Dedifferentiated amniotic fluid mesenchymal stem cell (primary cell): ENCODE measurements around the gene LSR.

Experiments used
- DNase-seq: peaks from one replicate; pipeline ENCODE4 v3.0.0-alpha.2; 2016; ENCODE audit errors: extremely low spot score

Gene LSR

DNA sequence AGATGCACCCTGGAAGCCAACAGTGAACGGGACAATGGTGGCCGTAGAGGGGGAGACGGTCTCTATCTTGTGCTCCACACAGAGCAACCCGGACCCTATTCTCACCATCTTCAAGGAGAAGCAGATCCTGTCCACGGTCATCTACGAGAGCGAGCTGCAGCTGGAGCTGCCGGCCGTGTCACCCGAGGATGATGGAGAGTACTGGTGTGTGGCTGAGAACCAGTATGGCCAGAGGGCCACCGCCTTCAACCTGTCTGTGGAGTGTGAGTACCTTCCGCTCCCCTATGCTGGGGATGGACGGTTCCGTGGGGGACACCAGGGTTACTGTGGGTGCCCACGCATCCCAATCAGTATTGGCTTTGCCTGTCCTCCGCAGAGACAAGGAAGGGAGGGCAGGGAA, 53.6 kb downstream of the LSR start:
- DNase-seq = no peak

DNA sequence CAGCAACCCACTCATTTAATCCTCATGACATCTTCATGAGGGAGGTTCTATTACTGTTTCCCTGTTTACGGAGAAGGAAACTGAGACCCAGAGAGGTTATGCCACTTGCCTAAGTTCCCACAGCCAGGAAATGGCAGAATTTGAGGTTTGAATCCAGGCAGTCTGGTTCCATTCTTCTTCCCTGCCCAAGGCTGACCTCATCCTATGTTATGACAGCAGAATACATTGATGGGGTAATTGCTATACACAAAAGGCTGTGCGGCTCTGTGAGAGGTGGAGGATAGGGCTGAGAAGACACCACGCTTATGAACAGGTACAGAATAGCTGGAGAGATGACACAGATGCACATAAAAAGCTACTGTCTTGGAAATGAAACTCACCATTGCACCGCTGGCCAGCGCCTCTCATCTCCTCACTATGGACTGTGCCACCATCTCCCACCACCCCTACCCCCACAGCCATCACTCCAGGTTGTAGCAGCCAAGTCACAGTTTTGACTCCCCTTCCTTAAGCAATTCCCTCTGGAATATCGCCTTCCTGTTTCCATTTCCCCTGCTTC, 54.6 kb downstream of the LSR start:
- DNase-seq = no peak

DNA sequence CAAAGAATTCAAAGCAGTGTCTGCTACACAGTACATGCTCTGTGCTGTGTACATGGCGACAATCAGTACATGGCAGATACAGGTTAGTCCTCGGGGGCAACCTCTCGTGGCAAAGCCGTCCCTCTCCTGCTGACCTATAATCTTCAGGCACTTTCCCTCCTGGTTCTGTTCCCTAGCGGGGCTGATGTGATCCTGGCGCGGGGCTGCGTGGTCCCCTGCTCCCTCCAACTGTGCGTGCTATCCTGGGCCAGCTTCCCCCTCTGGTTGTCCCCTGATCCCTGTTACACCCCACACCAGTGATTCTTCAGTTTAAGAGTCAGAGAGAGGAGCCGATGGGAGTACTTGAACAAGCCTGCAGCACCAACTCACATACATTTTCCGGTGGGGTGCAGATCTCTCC, 55.2 kb downstream of the LSR start:
- DNase-seq = no peak

DNA sequence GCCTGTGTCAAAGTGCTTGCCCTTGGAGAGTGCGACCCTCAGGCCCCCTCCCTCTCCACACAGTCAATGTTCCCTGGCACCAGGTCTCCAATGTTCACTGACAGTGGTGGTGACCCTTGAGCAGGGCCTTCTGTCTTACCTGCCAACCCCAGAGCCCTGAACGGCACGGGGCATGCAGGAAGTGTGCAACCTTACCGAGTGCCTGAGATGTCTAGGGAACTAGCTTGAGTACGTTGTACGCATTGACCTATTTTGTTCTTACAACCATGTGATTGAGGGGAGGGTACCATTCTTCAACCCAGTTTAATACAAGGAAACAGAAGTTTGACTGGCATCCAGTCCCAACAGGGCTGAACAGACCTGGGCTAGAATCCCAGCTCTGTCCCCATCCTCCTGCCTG, 56.4 kb downstream of the LSR start:
- DNase-seq = no peak

DNA sequence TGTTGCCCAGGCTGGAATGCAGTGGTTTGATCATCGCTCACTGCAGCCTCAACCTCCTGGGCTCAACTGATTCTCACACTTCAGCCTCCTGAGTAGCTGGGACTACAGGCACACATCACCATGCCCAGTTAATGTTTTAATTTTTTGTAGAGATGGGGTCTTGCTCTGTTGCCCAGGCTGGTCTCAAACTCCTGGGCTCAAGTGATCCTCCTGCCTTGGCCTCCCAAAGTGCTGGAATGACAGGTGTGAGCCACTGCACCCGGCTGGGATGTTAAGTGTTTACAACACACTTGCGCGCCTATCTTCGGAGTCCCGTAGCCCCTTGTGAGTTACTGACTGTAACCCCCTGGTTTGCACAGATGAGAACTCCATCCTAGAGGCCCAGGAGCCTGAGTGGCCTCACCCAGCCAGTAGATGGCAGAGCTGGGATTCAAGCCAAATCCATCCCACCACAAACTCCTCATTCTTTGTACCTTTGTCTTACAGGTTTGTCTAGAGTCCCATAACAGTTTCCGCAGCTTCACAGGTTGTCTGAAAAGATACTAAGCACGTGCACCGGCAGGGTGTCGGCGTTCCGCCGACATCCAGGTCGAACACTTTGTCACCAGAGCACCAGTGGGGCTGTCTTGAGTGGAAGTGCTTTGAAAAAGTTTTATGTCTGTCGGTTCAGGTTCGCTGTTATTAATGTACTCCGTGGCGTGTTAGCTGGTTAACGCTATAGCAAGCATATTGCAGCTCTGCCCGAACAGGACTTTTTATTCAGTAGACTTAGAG, 57.9 kb downstream of the LSR start:
- no peak for DNase-seq

DNA sequence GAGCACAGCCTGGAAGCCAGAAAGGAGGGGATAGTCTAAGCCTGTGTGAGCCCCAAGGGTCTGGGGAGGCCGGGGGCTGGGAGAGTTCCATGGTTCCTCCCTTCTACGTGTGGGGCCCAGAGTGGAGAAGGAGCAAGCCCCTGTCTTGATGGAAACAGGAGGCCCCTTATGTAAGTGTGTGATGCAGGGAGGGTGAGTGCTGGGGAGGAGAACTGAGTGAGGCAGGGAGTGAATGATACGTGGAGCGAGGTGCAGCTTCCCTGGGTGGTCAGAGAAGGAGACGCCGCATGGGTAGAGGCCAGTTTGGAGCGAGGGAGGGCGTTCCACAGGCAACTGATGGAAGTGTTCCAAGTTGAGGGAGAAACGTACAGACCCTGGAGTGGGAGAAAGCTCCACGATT, 59.1 kb downstream of the LSR start:
- no peak for DNase-seq

DNA sequence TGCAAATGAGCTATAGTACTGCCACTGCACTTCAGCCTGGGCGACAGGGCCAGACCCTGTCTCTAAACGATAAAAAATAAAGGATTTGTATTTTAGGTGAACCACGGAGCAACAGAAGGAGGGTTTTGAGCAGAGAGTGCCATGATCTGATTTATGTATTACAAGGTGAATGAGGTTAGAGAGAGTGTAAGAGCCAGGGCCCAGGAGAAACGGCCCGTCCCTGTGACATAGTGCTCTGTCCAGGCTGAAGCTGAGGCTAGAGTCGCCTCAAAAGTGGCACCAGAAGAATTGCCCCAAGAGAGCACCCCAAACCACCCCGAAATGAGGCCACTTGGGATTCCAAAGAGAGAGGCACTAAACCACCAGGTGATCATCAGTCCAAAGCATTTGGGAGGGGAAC, 60.1 kb downstream of the LSR start:
- no peak for DNase-seq

DNA sequence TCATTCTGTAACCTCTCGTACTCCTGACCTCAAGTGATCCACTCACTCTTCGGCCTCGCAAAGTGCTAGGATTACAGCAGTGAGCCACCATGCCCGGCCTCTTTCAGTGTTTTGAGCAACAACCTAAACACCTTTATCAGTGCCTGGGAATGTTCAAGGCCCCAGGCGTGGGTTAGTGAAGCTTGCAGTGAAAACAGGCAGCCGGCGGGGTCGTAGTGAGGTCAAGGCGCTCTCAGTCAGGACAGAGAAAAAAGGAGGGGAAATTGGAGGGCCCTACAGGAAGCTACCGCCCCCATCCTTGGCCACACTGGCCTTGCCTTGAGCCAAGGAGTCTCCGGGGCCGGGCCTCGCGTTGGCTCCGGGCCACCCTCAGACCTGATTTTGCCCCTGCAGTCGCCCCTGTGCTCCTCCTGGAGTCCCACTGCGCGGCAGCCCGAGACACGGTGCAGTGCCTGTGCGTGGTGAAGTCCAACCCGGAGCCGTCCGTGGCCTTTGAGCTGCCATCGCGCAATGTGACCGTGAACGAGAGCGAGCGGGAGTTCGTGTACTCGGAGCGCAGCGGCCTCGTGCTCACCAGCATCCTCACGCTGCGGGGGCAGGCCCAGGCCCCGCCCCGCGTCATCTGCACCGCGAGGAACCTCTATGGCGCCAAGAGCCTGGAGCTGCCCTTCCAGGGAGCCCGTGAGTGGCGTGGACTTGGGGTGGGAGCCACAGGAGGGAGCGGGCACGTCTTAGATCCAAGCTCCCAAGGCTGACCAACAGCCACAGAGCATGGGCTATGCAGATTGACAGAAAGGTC, 60.9 kb downstream of the LSR start:
- DNase-seq = no peak

DNA sequence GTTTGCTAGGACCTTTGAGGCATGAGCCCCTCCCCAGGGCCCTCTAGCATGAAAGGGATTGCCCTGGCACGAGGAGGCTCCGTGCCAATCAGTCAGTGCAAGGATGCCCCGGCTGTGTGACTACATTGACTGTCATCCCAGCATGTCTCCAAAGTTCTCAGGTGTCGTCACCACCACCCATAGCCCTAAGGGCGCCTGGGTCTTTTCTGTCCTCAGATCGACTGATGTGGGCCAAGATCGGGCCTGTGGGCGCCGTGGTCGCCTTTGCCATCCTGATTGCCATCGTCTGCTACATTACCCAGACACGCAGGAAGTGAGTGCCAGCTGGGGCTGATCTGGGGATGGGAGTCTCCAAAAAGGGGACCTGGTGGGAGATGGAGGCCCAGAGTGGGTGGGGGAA, 61.5 kb downstream of the LSR start:
- DNase-seq = no peak

DNA sequence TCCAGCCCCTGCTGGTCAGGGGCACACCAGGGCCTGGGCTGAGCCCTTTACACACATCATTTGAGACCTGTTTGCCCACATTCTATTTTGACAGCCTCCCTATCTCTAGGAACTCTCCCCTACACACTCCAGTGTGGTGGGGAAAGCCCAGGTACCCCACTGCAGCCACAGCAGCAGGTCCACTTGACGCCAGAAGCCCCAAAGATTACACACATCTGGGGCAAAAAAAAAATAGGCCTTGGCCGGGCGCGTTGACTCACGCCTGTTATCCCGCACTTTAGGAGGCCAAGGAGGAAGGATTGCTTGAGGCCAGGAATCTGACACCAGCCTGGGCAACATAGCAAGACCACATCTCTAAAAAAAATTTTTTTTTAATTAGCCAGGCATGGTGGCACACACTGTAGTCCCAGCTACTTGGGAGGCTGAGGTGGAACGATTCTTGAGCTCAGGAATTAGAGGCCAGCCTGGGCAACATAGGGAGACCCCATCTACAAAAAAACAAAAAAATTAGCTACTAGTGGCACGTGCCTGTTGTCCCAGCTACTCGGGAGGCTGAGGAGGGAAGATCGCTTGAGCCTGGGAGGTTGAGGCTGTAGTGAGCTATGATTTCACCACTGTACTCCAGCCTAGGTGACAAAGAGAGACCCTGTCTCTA, 62.1 kb downstream of the LSR start:
- DNase-seq = no peak

DNA sequence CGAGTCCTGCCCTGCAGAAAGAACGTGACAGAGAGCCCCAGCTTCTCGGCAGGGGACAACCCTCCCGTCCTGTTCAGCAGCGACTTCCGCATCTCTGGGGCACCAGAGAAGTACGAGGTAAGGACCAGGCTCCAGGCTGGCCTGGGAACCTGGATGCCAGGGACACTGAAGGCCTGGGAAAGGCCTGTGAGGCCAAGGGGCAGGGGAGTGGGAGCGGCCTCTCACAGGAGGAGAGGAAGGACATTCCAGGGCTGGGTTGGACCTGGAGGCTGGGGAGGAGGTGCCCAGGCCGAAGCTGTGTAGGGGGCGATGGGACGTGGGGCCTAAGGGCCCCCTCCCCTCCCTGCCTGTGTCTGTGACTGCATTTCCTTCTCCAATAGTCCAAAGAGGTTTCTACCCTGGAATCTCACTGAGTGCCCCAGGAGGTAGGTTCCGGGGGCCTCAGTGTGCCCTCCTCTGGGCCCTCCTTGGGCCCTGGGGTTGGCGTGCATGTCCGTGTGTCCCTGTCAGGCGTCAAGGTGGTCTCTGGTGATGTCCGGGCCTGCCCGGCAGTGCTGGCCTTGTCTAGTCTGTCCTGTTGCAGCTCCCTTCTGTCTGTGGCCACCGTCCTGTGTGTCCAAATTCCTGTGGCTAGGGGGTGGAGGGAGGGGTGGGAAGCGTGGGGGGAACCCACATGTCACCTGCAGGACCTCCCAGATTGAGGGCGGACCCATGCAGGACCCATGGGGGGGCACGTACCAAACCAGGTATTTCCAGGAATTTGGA, 63.3 kb downstream of the LSR start:
- no peak for DNase-seq

DNA sequence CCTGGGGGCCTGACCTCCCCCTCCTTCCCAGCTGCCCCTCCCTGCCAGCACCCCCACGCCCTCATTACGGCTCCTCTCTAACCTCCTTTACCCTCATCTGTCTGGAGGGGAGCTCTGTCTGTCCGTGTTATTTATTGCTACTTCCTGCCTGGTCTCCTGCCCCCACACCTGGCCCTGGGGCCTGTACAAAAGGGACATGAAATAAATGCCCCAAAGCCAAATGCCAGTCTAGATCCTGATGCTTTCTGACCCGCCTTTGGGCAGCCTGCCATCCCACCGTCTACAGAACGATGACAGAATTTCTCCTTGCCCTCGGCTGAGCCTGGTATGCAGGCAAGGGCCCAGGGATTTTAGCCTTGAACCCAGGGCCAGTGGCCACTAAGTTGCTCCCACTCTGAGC, 64.8 kb downstream of the LSR start:
- DNase-seq = no peak

DNA sequence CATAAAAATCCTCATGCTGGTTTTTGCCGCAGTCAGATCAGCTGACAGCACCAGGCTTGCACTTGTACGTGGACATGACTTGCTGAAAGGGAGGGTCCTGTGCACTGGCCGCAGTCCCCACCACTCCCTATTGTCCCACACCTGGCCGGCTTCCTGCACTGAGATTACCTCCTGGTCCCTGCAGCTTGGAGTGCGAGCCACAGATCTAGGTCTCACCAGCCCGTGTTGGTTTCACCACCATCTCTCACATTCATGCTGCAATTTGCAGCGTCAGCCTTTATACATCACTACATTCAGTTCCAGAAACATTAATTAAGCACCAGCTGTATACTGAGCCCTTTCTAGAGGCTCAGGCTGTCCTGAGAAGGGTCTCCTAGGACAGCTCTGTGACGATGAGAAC, 65.2 kb downstream of the LSR start:
- no peak for DNase-seq

DNA sequence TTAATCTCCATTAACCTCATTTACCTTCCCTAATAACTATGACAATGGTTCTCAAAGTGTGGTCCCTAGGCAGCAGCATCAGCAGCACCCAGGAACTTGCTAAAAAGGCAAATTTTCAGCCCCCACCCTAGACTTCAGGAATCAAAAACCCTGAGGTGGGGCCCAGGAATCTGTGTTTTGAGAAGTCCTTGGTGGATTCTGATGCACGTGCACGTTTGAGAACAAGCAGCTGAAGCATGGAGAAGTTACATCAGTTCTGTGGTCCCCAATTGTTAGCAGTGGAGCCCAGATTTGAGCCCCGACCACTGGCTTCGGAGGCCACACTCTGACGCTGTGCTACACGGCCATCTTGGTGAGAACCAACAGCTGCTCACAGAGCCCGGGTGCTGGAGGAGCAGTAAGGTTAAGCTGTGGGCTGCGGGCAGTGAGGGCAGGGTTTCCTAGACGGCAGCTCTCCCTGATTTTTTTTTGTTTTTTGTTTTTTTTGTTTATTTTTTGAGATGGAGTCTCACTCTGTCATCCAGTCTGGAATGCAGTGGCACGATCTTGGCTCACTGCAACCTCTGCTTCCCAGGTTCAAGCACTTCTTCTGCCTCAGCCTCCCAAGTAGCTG, 66.2 kb downstream of the LSR start:
- DNase-seq = no peak

DNA sequence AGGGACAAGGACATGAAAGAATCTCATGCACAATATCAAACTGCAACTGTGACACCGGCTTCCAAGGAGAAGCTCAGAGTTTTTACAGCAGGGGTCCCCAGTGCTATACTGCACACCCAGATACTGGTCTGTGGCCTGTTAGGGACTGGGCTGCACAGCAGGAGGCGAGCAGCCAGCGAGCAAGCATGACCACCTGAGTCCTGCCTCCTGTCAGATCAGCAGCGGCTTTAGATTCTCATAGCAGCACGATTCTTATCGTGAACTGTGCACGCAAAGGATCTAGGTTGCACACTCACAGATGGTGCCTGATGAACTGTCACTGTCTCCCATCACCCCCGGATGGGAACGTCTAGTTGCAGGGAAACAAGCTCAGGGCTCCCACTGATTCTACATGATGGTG, 67.1 kb downstream of the LSR start:
- DNase-seq = no peak

DNA sequence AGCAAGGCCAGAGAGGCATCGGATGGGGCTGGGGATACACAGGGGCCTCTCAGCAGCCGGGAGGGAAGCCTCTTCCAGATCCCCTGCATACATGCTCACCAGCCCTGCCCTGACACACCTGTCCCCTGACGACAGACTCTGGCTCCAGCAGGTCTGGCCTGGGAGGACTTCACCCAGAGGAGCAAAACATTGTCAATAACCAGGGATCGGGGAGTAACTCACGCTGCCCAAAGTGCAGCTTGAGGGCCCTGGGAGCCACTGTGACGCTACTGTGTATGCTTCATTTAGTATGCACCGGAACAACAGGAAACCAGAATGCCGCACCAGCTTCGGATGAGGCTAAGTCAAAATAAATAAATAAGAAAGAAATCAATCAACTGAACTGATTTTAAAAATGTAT, 67.8 kb downstream of the LSR start:
- DNase-seq = no peak
